ENCODE results near the gene RAVER2.

DNA sequence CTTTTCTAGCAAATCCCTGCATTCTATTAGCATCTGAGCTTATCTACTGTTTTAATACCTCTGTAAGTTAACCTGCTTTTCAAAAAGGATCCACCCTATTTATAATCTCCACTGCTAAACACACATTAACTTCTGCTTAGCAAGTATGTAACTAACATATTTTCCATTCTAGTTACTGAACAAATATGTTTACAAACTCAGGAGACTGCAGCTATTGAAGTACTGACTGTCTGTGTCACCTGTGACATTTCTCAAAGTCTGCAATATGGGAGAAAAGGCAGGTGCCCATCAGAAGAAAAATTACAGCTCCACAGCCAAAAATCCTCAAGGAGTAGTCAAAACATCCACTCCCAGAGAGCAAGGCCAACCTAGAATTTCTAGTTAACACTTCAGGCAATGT, 133.2 kb downstream of the RAVER2 start:
- TF ChIP-seq, protein P1, sequence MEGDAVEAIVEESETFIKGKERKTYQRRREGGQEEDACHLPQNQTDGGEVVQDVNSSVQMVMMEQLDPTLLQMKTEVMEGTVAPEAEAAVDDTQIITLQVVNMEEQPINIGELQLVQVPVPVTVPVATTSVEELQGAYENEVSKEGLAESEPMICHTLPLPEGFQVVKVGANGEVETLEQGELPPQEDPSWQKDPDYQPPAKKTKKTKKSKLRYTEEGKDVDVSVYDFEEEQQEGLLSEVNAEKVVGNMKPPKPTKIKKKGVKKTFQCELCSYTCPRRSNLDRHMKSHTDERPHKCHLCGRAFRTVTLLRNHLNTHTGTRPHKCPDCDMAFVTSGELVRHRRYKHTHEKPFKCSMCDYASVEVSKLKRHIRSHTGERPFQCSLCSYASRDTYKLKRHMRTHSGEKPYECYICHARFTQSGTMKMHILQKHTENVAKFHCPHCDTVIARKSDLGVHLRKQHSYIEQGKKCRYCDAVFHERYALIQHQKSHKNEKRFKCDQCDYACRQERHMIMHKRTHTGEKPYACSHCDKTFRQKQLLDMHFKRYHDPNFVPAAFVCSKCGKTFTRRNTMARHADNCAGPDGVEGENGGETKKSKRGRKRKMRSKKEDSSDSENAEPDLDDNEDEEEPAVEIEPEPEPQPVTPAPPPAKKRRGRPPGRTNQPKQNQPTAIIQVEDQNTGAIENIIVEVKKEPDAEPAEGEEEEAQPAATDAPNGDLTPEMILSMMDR (IDR thresholded peaks at IDR 0.05) = no peak
- TF ChIP-seq EZH2 (IDR thresholded peaks at IDR 0.05; ENCODE audit: borderline replicate concordance, insufficient read depth, low read depth, low read length, poor library complexity, severe bottlenecking) = no peak
